ENCODE data around the gene SPSB2.

DNA sequence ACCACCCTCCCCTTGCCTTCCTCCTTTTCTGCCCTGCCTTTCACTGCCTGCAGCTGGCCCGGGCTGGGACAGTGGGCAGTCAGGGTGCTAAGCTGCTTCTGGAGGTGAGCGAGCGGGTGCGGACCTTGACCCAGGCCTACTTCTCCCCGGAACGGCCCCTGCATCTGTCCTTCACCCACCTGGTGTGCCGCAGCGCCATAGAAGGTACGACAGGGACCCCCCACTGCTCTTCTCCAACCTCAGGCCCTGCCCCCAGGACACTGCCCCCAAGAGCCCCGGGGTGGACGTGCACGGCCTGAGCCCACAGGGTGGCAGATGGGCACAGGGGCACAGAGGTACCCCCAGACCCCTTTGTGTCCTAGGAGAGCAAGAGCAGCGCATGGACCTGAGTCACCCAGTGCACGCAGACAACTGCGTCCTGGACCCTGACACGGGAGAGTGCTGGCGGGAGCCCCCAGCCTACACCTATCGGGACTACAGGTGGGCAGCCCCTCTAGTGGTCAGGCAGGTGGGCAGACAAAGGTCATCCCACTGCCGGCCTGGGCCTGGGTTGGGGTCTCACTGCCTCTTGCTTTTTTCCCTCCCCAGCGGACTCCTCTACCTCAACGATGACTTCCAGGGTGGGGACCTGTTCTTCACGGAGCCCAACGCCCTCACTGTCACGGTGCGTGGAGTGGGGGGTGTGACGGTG lies 35.6 kb downstream of the SPSB2 start:
- TF ChIP-seq CTCF (IDR thresholded peaks at IDR 0.05) (no peak), POLR2AphosphoS5 (IDR thresholded peaks at IDR 0.05) (no peak), POLR2A (IDR thresholded peaks at IDR 0.05) (no peak), EP300 (IDR thresholded peaks at IDR 0.05) (no peak)
